ENCODE data around the gene JPH2.

The JPH2 gene

GRCh38 chr20:44141873-44142272 lies 45.1 kb downstream of the JPH2 start:
- no peak overlapping the region for H3K4me3 ChIP-seq (ENCODE audit: low read depth, low read length)
- H3K27me3 ChIP-seq (replicated peaks) = peaks cover 6% of the 10 kb centered on the region
- H3K27ac ChIP-seq = no peak overlapping the region
- DNase-seq = no peak
- in situ Hi-C loops (cut with HindIII; ENCODE audit: low pct_ligation_motif_present, low sequenced_read_pairs) = no loop called here
- no peaks in the 10 kb centered on the region for H3K36me3 ChIP-seq (replicated peaks)
- TF ChIP-seq CTCF (IDR thresholded peaks at IDR 0.05; ENCODE audit: low read depth, low read length, missing control alignments) = no peak

- H3K36me3 ChIP-seq (replicated peaks) = no peaks in the 10 kb centered on the region
- DNase-seq = no peak
- H3K27me3 ChIP-seq (replicated peaks) = peaks cover 6% of the 10 kb centered on the region
- no peak overlapping the region for H3K4me3 ChIP-seq (ENCODE audit: low read depth, low read length)
- TF ChIP-seq CTCF (IDR thresholded peaks at IDR 0.05; ENCODE audit: low read depth, low read length, missing control alignments) = no peak
- in situ Hi-C loops (cut with HindIII; ENCODE audit: low pct_ligation_motif_present, low sequenced_read_pairs) = no loop called here
- no peak overlapping the region for H3K27ac ChIP-seq
Measured at GRCh38 chr20:44138867-44139266, 48.1 kb downstream of the JPH2 start.

- H3K27ac ChIP-seq = no peak overlapping the region
- H3K4me3 ChIP-seq (ENCODE audit: low read depth, low read length) = no peak overlapping the region
- peaks cover 5% of the 10 kb centered on the region for H3K27me3 ChIP-seq (replicated peaks)
- DNase-seq = no peak
- H3K36me3 ChIP-seq (replicated peaks) = no peaks in the 10 kb centered on the region
- in situ Hi-C loops (cut with HindIII; ENCODE audit: low pct_ligation_motif_present, low sequenced_read_pairs) = no loop called here
- TF ChIP-seq CTCF (IDR thresholded peaks at IDR 0.05; ENCODE audit: low read depth, low read length, missing control alignments) = no peak
Measured at GRCh38 chr20:44137266-44137801, 49.7 kb downstream of the JPH2 start.

GRCh38 chr20:44136579-44137265 lies 50.3 kb downstream of the JPH2 start:
- H3K27ac ChIP-seq = no peak overlapping the region
- H3K4me3 ChIP-seq (ENCODE audit: low read depth, low read length) = no peak overlapping the region
- no peak for TF ChIP-seq CTCF (IDR thresholded peaks at IDR 0.05; ENCODE audit: low read depth, low read length, missing control alignments)
- peaks cover 5% of the 10 kb centered on the region for H3K27me3 ChIP-seq (replicated peaks)
- no peaks in the 10 kb centered on the region for H3K36me3 ChIP-seq (replicated peaks)
- in situ Hi-C loops (cut with HindIII; ENCODE audit: low pct_ligation_motif_present, low sequenced_read_pairs) = no loop called here
- DNase-seq = no peak

GRCh38 chr20:44135417-44136204 lies 51.4 kb downstream of the JPH2 start:
- TF ChIP-seq CTCF (IDR thresholded peaks at IDR 0.05; ENCODE audit: low read depth, low read length, missing control alignments) = no peak
- no peak overlapping the region for H3K4me3 ChIP-seq (ENCODE audit: low read depth, low read length)
- in situ Hi-C loops (cut with HindIII; ENCODE audit: low pct_ligation_motif_present, low sequenced_read_pairs) = no loop called here
- peaks cover 2% of the 10 kb centered on the region for H3K27me3 ChIP-seq (replicated peaks)
- H3K27ac ChIP-seq = no peak overlapping the region
- H3K36me3 ChIP-seq (replicated peaks) = no peaks in the 10 kb centered on the region
- DNase-seq = no peak
